Esophagus muscularis mucosa (tissue), 4 donors: Measurements from ENCODE around the gene PTPN14.

Experiments
- EP300 ChIP-seq: sonication (generic); formaldehyde crosslinking; IDR thresholded peaks from one replicate; pipeline ENCODE4 v1.6.1; 2017; ENCODE audit warnings: antibody characterized with exemption
- POLR2A ChIP-seq: fragments of 450-650 bp; IDR thresholded peaks from one replicate; pipeline ENCODE4 v1.6.1; 2017; ENCODE audit warnings: antibody characterized with exemption, moderate library complexity, mild to moderate bottlenecking, low read depth
- POLR2AphosphoS5 ChIP-seq, 2 donors: sonication (generic); formaldehyde crosslinking; IDR thresholded peaks; one replicate each; pipeline ENCODE4 v1.6.1; 2017; ENCODE audit warnings: antibody characterized with exemption in 2 of 2
- TF ChIP-seq, protein P1 (sequence below), 3 experiments: fragments of 200-600 bp in 2 of 3; fragments of 450-650 bp in 1 of 3; sonication (generic) in 2 of 3; IDR thresholded peaks; one replicate each; pipeline ENCODE4 v1.5.1; 2017 to 2019; ENCODE audit warnings: antibody characterized with exemption in 3 of 3, mild to moderate bottlenecking in 2 of 3, moderate library complexity in 1 of 3

DNA sequence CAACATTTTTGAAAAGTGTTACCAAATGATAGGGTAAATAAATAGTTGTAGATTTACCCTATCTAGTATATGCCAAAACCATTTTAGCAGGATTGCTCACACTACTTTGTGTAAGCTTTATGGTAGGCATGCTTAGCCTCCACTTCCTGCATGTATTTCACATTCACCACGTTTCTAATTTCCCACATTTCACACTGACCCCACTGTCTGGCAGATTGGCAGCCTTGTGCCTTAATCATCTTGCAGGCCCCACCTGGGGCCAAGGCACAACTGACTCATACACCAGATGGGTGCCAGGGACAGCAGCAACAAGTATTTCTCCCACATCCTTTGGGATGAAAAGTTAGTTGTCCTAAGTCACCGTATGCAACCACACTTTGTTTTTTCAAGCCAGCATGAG lies 30.4 kb upstream of the PTPN14 start:
- TF ChIP-seq POLR2A (no peak), EP300 (no peak), POLR2AphosphoS5 (IDR thresholded peaks at IDR 0.05) (no peak)
- TF ChIP-seq, protein P1, sequence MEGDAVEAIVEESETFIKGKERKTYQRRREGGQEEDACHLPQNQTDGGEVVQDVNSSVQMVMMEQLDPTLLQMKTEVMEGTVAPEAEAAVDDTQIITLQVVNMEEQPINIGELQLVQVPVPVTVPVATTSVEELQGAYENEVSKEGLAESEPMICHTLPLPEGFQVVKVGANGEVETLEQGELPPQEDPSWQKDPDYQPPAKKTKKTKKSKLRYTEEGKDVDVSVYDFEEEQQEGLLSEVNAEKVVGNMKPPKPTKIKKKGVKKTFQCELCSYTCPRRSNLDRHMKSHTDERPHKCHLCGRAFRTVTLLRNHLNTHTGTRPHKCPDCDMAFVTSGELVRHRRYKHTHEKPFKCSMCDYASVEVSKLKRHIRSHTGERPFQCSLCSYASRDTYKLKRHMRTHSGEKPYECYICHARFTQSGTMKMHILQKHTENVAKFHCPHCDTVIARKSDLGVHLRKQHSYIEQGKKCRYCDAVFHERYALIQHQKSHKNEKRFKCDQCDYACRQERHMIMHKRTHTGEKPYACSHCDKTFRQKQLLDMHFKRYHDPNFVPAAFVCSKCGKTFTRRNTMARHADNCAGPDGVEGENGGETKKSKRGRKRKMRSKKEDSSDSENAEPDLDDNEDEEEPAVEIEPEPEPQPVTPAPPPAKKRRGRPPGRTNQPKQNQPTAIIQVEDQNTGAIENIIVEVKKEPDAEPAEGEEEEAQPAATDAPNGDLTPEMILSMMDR (IDR thresholded peaks at IDR 0.05) = no peak
